Glomerular visceral epithelial cell (primary cell): ENCODE data around the gene PLA2G4E.

ENCODE experiments used
- DNase-seq: peaks from one replicate; pipeline ENCODE4 v3.0.0-alpha.2; 2016; ENCODE audit errors: extremely low spot score

The PLA2G4E gene

DNA sequence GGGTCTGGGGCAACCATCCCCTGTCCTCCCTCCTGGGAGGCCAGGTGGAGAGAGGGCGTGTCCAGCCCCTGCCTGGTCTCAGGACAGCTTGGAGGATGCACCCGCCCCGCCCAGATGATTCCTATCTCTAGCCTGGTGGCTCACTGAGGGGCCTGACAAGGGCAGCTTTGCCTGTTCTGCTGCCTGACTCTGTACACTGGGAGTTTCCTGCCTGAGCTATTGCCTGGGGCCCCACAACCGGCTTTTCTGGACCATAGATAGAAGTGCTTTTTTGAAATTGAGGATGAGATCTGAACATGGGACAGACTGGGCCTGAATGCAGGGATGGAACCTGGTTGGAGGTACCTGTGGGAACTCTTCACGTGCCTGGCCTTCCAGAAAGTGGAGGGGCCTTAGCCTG, 751 bp upstream of the PLA2G4E start:
- DNase-seq: no peak

DNA sequence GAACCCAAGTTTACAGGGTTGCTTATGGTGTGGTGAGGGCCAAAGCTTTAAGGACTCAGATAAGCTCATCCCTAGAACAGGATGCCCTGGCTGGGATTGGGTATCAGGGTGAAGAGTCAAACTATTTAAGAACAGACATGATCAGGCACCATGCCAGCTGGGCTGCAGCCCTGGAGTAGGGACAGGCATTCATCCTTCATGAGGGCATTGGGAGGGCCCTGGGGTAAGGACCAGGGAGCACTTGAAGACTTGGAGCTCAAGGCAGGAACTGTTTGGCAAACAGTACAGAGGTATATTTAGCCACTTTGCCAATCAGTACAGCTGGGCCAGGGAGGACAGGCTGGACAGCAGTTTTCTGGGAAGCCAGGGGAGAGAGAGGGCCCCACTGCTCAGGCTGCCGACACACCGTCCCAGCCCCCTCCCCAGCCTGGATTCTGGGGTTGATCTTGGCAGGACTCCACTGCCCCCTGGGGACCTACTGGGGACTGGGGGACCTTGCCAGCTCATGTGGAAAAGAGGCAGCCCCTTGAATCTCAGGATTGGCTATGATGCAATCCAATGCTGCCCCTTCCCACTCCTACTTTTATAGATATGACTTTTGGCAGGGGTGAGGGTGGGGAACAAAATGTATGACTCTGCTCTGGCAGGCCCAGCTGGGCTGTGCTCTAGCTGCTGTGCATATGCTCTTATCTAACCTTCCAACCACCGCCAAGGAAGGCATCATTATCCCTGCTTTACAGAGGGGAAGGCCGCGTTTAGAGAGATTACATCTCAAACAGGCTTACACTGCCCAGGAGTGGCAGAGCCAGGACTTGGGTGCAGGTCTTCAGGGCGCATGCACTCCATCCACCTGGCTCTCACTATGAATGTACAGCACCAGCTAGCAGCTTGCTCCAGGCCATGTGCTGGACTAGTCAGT, 2.3 kb downstream of the PLA2G4E start:
- no peak for DNase-seq

DNA sequence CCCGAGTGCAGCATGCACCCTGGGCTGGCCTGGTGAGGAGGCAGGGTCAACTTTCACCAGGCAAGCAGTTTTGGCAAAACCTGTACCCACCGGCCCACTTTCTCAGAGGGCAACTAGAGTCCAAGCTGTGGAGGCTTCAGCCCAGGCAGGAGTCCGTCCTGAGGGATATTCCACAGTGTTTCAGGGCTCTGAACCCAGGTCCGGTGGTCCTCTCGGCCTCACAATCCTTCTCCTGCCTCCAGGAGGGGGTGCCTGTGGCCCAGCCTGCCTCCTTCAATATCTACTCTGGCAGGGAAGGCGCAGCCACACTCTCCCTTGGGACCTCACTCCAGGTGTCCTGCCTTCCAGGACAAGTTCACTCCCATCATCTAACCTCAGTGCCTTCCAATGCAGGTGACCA, 3.9 kb downstream of the PLA2G4E start:
- no peak for DNase-seq

DNA sequence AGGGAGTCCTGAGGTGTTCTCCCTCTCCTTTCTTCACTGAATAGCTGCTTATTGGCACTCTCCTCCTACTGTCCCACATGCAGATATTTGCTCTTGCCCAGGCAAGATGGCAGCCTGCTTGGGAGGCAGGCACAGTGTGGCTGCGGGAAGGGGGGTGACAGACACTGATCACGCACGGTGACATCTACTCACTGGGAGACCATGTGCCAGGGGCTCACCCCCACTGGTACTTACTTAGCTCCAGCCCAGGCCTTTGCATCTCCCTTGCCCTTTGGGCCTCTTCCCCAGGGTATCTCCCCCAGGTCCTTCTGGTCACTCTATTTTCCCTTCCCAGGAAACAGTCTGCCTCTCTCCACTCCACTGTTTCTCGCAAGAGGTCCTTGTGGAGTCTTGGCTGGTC, 6.4 kb downstream of the PLA2G4E start:
- DNase-seq: no peak

DNA sequence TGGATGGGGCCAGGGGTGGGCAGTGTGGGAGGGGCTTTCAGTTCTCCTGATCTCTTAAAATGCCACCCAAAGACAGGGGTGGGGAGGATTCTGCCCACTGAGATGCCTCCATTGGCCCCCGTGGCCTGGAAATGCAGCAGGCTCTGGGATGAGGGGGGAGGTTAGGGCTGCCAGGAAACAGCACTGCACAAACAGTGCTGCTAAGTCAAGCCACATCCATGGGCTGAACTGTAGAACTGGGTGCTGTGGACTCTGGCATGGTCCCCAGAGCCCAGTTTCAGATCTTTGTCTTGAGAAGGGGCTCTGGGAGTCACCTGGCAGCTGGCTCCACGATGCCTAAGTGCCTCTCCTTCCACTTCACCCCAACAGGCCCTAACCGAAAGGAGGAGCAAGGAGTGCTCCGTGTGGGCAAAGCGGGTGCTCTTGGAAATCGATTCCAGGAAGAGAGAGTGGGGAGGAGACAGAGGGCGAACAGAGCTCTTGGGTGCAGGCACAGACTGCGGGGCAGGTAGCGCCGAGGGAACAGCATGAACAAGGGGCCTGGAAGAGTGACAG, 7.8 kb downstream of the PLA2G4E start:
- DNase-seq: no peak

DNA sequence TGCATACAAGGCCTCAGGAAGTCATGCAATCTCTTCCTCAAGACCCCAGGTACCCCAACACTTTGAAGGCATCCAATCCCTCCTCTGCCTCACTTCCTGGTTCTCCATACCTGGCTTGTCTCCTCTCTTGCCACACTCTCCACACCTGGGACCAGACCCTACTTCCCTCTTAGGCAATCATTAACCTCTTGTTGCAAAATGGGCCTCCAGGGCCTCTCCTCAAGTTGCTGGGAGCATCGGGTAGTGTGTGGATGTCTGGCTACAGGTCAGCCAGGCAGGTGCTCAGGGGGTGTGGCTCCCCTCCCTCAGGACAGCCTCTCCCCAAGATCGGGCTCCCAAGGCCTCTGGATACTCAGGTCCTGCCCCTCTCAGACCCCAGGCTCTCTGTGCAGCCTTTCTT, 8.6 kb downstream of the PLA2G4E start:
- no peak for DNase-seq

DNA sequence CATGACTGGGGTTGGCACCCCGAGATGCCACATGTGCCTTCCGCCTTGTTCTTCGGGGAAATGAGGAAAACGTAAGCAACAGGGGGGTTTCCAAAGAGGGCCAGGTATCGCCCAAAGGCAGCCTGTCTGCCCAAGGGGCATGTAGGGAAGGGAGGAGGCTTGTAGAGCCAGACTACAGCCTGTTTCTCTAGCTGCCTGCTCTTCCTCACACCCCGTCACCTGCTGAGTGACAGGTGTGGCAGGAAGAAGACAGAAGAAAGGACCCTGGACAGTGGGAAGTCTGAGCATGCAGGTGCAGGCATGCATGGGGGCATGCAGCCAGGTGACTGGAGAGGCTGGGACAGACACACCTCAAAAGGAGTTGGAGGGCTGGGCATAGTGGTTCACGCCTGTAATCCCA, 9.8 kb downstream of the PLA2G4E start:
- no peak for DNase-seq

DNA sequence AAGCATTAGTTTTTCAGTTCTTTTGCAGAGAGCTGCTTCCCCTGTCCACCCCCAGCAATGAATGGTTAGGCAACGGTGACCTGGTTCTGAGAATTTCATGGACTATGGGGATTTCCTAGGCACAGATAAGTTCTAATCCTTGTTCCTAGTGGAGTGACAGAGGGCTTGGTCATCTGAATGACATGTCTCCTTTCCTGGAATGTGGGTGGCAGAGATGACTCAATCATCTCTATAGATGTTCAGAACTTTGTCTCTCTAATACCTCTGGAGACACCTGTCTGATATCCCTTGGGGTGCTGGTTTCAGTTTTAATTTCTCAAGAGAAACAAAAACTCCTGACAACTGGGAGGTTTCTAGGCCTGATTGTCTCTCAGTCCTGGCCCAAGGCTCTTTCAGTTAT, 10.4 kb downstream of the PLA2G4E start:
- peak; percentile 9 for DNase-seq

DNA sequence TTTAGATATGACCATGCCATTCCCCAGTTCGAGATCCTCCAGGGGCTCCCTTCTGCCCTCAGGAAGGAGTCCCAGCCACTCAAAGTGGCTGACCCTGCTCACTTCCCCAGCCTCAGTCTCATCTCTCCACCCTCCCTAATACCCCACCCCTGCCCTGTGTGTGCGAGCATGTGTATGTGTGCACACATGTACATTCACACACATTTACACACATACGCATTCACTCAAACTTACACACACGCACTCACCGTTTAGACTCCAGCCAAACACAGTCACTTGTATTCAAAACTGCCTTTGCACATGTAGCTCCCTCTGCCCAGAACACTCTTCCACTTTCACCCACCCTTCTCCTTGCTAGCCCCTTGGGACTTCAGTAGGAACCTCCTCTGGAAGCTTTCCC, 11.4 kb downstream of the PLA2G4E start:
- DNase-seq: no peak

DNA sequence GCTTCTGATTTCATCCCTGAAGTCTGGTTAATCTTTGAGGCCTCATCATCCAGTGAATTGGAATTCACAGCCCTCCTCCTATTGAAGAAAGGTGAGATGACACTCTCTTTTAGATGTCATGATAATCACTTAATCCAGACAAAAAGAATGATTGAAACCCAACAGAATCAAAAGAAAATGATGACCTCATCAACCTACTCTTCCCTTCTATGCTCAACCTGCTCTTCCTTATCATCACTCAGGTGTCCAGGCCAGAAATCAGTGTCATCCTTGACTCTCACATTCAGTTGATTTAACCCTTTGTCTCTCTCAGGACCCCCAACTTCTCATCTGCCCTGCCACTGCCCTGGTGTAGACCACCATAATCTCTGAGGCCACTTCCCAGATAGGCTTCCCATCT, 11.8 kb downstream of the PLA2G4E start:
- DNase-seq: no peak

DNA sequence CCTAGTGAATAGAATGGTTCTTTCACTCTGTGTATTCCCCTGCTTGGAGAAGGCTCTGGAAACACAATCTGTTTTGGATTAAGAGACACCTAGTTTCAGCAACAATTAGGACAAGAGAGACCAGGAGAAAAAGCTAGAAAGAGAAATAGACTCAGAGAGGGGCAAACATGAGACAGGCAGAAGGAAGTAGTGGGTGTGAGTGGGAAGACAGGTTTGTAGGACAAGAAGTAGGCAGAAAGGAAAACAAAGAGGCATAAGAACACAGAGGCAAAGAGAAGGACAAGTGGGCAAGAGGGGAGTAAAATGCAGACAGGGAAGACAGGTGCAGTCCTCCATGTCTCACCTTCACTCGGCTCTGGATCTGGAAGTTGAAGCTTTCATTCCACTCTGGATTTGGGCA, 13.5 kb downstream of the PLA2G4E start:
- DNase-seq: no peak

DNA sequence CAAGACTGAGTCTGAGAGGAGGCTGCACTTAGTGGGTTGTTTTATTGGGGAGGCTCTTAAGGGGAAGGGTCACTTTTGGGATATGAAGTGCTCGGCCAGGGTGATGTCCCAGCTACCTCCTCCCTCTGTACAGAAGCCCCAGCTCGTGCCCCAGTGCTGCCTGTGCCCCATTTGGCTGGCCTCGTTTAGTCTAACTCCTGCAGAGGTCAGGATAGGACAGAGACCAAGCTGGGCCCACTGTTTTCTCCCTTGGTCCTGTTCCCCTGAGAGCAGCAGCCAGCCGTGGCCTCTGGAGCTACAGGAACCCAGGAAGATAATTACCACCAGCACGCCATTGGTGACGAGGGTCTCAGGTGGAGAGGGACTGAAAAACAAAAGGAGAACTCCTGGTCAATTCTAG, 18.5 kb downstream of the PLA2G4E start:
- no peak for DNase-seq

DNA sequence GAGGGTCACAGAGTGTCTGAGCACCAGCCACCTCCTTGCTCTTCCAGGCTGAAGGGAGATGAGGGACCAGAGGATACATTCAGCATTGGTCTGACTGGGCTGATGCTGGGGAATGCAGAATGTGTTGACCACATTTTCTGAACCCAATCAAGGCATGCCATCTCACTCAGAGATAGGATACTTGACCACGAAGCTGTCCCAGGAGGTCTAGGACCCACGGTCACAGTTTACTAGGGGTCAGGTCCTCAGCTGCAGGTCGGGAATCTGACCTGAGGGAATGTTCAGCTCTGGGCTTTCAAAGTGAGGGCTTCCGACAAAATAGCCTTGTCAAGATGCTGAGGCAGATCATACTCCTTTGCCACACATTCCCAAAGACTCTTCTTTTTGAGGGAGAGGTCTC, 19.6 kb downstream of the PLA2G4E start:
- DNase-seq: no peak

DNA sequence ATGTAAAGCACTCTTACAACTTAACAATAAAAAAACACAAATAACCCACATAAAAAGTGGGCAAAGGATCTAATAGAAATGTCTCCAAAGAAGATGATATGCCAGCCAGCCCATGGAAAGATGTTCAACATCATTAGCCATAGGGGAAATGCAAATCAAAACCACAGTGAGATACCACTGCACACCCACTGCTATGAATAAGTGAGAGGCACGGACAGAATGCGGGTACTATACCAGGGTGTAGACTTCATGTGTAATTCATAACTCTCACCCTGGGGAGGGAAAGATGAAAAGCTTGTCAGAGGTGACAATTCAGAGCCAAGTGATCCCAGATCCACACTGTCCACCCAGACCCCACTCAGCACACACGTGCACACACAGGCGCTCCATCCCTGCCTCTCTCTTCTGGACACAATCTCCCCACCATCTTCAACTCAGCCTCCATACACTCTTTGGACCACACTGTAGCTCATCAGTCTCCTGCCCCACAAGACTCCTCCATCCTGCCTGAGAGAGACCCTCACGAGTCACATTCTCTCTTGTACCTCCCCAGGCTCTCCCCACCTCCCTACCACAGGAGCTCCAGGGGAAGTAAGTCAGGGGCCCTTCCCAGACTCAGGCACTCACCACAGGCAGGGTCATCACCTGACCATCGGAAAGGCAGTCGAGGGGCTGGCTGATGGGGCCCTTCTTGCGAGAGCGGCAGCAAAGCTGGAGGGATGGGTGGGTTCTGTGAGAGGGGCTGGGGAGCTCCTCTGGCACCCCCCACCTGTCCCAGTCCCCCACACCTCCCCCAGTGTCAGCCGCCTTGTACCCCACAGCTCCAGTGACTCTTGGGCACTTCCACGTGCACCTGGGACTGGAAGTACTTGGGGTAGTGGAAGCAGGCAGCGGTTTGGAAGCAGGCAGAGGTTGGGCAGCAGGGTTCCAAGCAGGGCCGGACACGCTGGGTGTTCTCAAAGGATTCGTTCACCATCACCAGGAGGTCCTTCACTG, 21.3 kb downstream of the PLA2G4E start:
- no peak for DNase-seq

DNA sequence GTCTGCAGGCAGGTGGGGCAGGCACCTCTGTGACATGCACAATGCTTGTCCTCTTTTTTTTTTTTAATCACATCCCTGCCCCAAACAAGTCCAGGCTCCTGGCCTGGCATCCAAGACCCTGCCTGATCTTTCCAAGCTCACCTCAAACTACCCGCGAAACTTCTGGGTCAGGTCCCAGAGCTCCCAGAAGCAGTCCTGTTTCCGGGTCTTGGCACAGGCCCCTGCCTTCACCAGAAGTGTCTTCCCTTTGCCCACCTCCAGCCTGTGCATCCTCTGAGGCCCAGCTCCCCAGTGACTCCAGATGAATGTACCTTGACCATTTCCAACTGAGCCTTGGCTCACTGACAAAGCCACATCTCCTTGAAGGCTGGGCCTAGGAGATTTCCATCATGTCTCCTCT, 23.0 kb downstream of the PLA2G4E start:
- no peak for DNase-seq

DNA sequence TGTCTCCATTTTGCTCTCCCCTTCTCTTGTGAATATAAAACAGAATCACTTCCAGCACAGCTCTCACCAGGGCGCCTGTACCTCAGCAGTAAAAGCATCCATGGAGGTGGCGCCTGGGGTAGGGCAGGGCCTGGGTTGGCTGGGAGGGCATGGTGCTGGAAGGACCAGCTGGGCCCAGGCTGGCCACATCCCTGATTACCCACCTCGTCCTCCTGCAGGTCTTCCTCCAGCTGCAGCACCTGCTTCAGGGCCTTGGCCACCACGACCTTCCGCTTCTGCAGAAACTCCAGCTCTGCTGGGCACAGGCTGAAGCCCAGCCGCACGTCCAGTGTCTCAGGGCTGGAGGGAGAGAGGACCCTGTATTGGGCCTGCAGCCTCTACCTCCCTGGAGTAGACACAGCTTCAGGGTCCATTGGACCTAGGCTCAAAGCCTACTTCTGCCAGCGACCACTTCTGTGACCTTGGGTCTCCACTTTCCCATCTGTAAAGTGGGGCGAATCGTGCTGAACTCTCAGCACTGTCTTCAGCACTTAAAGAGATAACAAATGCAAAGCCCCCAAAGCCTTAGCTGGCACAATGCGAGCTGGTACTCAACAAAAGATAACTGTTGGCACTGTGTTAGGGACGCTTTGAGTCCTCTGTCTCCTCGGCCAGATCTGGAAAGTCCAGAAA, 23.8 kb downstream of the PLA2G4E start:
- no peak for DNase-seq

DNA sequence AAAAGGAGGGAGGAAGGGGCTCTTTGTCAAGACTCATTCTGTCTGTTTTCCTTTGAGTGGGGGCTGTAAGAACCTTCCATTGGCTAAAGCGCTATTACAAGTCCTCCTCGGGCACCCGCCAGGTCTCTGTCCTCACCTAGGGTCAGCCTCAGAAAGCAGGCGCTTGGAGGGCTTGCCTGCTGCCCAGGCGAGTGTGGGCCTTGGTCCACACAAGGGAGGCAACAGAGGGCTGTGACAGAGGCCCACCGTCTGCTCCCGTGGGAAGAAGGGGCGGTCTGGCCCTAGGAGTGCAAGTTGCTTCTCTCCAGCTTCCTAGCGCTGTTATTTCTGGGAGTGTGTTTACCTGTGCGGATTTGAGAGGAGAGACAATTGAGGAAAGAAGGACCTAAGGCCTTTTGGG, 24.5 kb downstream of the PLA2G4E start:
- no peak for DNase-seq

DNA sequence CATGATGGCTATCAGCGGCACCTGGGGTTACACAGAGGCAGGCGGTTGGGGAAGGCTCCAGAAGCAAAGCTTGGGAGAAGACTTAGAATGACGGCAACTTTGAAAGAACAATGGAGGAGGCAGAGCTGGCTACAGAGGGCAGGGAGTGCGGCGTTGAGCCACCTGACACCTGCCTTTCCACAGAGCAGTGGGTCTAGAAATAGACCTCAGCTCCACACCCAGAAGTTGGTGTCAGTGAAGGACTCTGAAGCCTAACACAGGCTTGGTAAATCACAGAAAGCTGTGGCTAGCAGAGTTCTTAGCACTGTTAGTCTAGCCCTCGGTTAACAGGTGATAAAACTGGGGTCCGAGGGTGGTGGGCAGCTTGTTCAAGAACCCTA, 25.4 kb downstream of the PLA2G4E start:
- DNase-seq: no peak

DNA sequence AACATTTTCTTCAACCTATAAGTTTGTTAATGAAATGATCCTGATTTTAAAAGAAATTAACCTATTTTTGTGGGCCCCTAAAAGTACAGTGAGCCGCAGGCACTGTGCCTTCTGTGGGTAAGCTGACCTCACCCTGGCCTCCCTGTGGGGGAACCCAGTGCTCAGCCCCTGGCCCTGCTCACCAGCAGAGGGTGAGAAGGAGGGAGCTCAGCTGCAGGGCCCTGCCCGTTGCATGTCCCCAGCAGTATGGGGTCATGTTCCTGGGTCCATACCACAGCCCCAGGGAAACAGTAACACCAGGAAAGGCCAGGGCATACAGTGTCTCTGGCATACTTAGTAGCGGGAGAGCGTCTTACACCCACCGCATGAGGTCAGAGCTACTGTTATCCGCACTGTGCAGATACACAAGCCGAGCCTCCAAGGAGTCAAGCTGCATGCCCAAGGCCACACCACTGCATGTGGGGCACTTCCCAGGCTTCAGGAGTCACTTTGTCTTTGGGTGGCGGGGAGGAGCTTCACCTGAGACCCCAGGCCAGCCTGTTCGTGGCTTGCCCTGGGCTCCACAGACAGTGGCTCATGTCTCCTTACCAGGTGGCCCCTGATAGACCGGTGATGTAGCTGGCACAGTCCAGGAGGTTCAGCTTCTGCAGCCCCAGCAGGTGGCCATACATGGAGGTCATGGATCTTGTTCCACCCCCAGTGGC, 25.9 kb downstream of the PLA2G4E start:
- no peak for DNase-seq

DNA sequence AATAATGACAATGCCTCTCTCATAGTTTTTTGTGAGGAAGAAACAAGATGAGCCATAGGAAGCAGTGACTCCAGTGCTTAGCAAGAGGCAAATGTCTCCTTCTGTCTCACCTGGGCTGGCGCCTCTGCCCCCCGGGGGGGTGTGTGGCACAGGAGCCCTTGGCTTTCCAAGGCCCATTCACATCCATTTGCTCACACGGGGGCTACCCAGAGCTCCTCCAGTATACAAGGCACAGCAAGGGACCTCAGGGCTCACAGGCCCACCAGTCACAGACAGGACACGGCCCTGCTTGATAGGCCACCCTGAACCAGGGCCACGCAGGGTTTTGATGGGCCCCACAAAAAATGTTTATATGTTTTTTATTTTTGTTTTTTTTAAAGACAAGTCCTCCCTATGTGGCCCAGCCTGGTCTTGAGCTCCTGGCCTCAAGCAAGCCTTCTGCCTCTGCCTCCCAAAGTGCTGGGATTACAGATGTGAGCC, 26.6 kb downstream of the PLA2G4E start:
- no peak for DNase-seq
